ENCODE data around the gene MYH10.

DNA sequence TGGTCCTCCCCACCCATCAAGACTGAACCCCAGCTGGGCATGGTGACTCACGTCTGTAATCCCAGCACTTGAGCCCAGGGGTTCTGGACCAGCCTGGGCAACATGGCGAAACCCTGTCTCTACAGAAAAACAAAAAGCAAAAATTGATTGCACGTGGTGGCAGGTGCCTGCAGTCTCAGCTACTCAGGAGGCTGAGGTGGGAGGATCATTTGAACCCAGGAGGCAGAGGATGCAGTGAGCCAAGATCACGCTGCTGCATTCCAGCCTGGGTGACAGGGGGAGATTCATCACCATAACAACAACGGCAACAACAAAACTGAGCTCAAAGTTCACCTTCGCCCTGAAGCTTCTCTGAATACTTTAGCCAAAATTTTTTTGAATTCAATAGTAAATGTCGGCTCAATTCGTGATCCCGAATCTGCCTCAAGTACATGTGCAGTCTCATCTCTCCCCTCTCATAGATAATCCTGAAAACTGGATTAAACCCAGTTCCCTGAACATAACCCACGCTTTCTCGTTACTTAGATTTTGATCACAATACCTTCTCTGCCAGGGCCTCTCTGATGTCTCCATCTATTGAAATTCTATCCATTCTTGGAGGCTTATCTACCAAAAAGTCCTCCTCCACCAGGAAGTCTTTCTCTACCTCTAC is 13.5 kb upstream of the MYH10 start:
- TF ChIP-seq, protein P1, sequence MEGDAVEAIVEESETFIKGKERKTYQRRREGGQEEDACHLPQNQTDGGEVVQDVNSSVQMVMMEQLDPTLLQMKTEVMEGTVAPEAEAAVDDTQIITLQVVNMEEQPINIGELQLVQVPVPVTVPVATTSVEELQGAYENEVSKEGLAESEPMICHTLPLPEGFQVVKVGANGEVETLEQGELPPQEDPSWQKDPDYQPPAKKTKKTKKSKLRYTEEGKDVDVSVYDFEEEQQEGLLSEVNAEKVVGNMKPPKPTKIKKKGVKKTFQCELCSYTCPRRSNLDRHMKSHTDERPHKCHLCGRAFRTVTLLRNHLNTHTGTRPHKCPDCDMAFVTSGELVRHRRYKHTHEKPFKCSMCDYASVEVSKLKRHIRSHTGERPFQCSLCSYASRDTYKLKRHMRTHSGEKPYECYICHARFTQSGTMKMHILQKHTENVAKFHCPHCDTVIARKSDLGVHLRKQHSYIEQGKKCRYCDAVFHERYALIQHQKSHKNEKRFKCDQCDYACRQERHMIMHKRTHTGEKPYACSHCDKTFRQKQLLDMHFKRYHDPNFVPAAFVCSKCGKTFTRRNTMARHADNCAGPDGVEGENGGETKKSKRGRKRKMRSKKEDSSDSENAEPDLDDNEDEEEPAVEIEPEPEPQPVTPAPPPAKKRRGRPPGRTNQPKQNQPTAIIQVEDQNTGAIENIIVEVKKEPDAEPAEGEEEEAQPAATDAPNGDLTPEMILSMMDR (IDR thresholded peaks at IDR 0.05; ENCODE audit: low read length): no peak
- no peak for TF ChIP-seq EZH2 (optimal IDR thresholded peaks at IDR 0.05; ENCODE audit: low read depth, low read length)
- TF ChIP-seq EZH2phosphoT487 (IDR thresholded peaks at IDR 0.05; ENCODE audit: low read length): no peak

Measured in MM.1S (cell line).